Activated B cell treated with CpG ODN at 0.5 μM for 24 hours (primary cell): ENCODE results near the gene MAP1LC3B. TPM values are rescaled to one million over a fixed set of nuclear protein-coding genes. Genes with fewer than 3 reads are reported as not detected.

Source experiments
- ATAC-seq: fragments of 200-7000 bp; cut with Tn5 transposase; one replicate; pipeline ENCODE4 v1.10.0; 2021; ENCODE audit warnings: low read depth, mild to moderate bottlenecking, moderate library complexity
- CTCF ChIA-PET: fragments of 350-600 bp; sonication (Branson Sonifier 250); formaldehyde crosslinking; loops from one replicate; lab custom pipeline; 2021; ENCODE audit warnings: antibody characterized with exemption; lab: Charles Lee
- POLR2A ChIA-PET: fragments of 350-600 bp; sonication (Branson Sonifier 250); formaldehyde crosslinking; loops from one replicate; lab custom pipeline; 2021; ENCODE audit warnings: antibody characterized with exemption; lab: Charles Lee
- DNase-seq: peaks from one replicate; pipeline ENCODE4 v3.0.0; 2022
- H3K27ac Mint-ChIP-seq: one replicate; pipeline ENCODE4 v1.8.0; 2020; ENCODE audit warnings: mixed read lengths
- H3K27me3 Mint-ChIP-seq: one replicate; pipeline ENCODE4 v1.8.0; 2021; ENCODE audit warnings: mixed read lengths
- H3K36me3 Mint-ChIP-seq: one replicate; pipeline ENCODE4 v1.8.0; 2021; ENCODE audit warnings: low read depth, mixed read lengths
- H3K4me1 Mint-ChIP-seq: one replicate; pipeline ENCODE4 v1.8.0; 2021; ENCODE audit warnings: mixed read lengths
- H3K4me3 Mint-ChIP-seq: one replicate; pipeline ENCODE4 v1.8.0; 2020; ENCODE audit warnings: mild to moderate bottlenecking, mixed read lengths
- H3K9me3 Mint-ChIP-seq: one replicate; pipeline ENCODE4 v1.8.0; 2020; ENCODE audit warnings: mixed read lengths
- CTCF ChIP-seq: fragments of 200-600 bp; IDR thresholded peaks from one replicate; pipeline ENCODE4 v1.8.0; 2022; ENCODE audit warnings: antibody characterized with exemption, mild to moderate bottlenecking
- intact Hi-C: fragments of 100-400 bp; cut with micrococcal nuclease; formaldehyde crosslinking; loops from one replicate; pipeline ENCODE4 v1.15.1; 2024
- total RNA-seq: library from RNA; stranded (reverse); gene quantifications from 2 replicates; pipeline ENCODE4 v1.2.3, GENCODE V29; 2022

MAP1LC3B gene
- total RNA-seq, 1 donor from 2014 or later = 52.9 TPM

GRCh38 chr16:87365021-87365713, 27.0 kb upstream of the MAP1LC3B start:
- ATAC-seq (no peak), DNase-seq (no peak)
- no peaks in the 10 kb centered on the region for H3K9me3 Mint-ChIP-seq
- H3K4me1 Mint-ChIP-seq = peaks cover 31% of the 10 kb centered on the region
- no peak overlapping the region for H3K4me3 Mint-ChIP-seq
- no peak overlapping the region for H3K27ac Mint-ChIP-seq
- CTCF ChIA-PET = no interaction called here
- no peaks in the 10 kb centered on the region for H3K27me3 Mint-ChIP-seq
- H3K36me3 Mint-ChIP-seq = peaks cover 37% of the 10 kb centered on the region
- intact Hi-C loops = no loop called here
- TF ChIP-seq CTCF = no peak
- POLR2A ChIA-PET = no interaction called here

GRCh38 chr16:87366288-87366687, 25.8 kb upstream of the MAP1LC3B start:
- ChIA-PET CTCF (no interaction called here), POLR2A (no interaction called here)
- DNase-seq = no peak
- Mint-ChIP-seq H3K27ac (no peak overlapping the region), H3K36me3 (peaks cover 34% of the 10 kb centered on the region), H3K27me3 (no peaks in the 10 kb centered on the region), H3K4me1 (peaks cover 31% of the 10 kb centered on the region), H3K4me3 (no peak overlapping the region), H3K9me3 (no peaks in the 10 kb centered on the region)
- intact Hi-C loops = no loop called here
- TF ChIP-seq CTCF = no peak
- no peak for ATAC-seq

- POLR2A ChIA-PET = no interaction called here
- intact Hi-C loops = no loop called here
- no peak for ATAC-seq
- no peak for TF ChIP-seq CTCF
- no peaks in the 10 kb centered on the region for H3K27me3 Mint-ChIP-seq
- CTCF ChIA-PET = no interaction called here
- peaks cover 30% of the 10 kb centered on the region for H3K36me3 Mint-ChIP-seq
- H3K4me3 Mint-ChIP-seq = no peak overlapping the region
- DNase-seq = no peak
- no peak overlapping the region for H3K27ac Mint-ChIP-seq
- H3K9me3 Mint-ChIP-seq = no peaks in the 10 kb centered on the region
- peaks cover 31% of the 10 kb centered on the region for H3K4me1 Mint-ChIP-seq
Observed at GRCh38 chr16:87366930-87367329, 25.2 kb upstream of the MAP1LC3B start.

DNA sequence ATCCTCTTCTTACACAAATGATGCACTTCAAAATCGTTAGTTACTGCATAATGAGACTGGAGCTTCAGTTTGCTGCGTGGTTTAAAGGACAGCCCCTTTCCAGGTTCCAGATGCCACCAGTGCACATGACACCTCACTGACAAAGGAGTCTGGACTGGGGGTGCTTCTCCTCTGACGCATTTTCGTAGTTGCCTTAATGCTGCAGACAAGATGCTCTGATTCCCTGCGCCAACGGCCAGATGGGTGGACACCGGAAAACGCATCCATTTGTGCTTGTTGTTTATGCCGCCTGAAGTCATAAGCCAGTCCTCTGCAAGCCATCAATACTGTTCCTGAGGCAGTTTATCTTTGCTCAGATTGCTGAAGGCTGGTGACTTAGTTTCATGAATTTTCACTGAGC, 24.6 kb upstream of the MAP1LC3B start:
- TF ChIP-seq CTCF = no peak
- Mint-ChIP-seq H3K9me3 (no peaks in the 10 kb centered on the region), H3K27me3 (no peaks in the 10 kb centered on the region), H3K4me1 (peaks cover 31% of the 10 kb centered on the region), H3K36me3 (peaks cover 30% of the 10 kb centered on the region), H3K27ac (no peak overlapping the region), H3K4me3 (no peak overlapping the region)
- DNase-seq (no peak), ATAC-seq (no peak)
- POLR2A ChIA-PET = no interaction called here
- CTCF ChIA-PET = no interaction called here
- intact Hi-C loops = no loop called here

DNA sequence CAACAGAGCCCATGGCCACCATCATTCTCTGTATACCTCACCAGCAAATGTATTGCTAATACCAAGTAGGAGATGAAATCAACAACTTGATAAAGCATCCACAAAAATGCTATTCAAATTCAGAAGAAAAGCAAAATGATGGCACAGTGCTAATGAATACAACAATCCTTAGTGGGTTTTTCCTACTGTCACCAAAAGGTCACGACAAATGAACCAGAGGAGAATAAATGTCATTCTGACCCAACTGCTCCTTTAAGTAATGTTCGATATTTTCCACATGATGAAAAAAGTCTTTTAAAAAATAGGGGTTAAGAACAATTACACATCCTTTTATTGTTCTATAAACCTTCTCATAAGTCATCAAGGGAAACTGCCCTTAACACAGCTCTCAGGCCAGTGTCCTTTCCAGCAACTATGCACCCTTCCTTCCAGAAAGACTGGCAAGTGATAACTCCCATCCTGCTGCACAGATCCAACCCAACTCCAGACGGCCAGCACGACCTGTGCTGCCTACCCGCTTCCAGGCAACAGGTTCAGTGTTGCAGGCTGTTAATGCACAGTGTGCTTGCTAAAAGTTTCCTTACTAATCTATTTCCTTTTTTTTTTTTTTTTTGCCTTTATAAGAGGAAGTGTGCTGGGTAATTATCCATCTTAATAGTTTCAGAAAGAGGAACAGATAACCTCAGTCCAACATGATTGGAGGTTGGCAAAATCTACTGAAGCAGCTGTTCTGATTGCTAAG, 23.9 kb upstream of the MAP1LC3B start:
- ChIA-PET CTCF (no interaction called here), POLR2A (interaction anchor here (0.9 to 1.0 kb wide), 2 partner anchors 20 to 51 kb away, joined by 3 read pairs; partner anchors contain the start of gene C16orf95)
- ATAC-seq (peak; percentile 61), DNase-seq (no peak)
- Mint-ChIP-seq H3K4me1 (peaks cover 31% of the 10 kb centered on the region), H3K9me3 (no peaks in the 10 kb centered on the region), H3K27ac (peak overlapping the region; percentile 57), H3K4me3 (no peak overlapping the region), H3K36me3 (peaks cover 30% of the 10 kb centered on the region), H3K27me3 (no peaks in the 10 kb centered on the region)
- no peak for TF ChIP-seq CTCF
- intact Hi-C loops = no loop called here
